NCI-H128 (cell line): ENCODE data around the gene TMEM222.

Experiments
- DNase-seq: peaks from one replicate; lab custom pipeline; 2025; ENCODE audit not compliant: unreplicated experiment; lab: John Stamatoyannopoulos, UW

The TMEM222 gene

GRCh38 chr1:27306071-27306470 is 15.9 kb upstream of the TMEM222 start:
- no peak for DNase-seq

- DNase-seq, result peak; percentile 46
Observed at GRCh38 chr1:27306892-27307761, 14.8 kb upstream of the TMEM222 start.

GRCh38 chr1:27307874-27308598 is 13.9 kb upstream of the TMEM222 start:
- no peak for DNase-seq

DNA sequence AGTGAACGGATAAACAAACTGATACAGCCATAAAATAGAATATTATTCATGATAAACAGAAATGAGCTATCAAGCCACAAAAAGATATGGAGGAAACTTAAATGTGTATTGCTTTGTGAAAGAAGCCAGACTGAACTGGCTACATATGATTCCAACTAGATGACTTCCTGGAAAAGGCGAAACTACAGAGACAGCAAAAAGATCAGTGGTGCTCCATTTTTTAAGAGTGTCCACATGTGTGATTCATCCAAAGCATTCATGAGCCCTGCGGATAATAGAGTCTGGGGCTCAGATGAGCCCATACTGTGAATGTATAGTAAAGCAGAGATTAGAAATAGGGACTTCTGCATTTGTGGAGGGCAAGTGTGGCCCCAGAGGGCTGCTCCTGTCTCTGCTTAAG is 7.8 kb upstream of the TMEM222 start:
- DNase-seq, result no peak

- DNase-seq, result no peak
Observed at GRCh38 chr1:27314737-27315136, 7.2 kb upstream of the TMEM222 start.

DNA sequence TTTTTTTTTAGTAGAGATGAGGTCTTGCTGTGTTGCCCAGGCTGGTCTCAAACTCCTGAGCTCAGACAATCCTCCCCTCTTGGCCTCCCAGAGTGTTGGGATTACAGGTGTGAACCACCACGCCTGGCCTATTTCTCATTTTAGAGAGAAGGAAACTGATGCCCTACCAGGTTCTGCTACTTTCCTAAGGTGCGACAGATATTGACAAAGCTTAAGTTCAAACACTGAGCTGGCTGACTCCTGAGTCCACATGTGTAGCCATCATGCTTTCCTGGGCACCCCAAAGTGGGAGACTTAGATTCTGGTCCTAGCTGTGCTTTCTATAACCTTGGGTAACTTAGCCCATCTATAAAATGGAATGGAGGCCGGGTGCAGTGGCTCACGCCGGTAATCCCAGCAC is 5.1 kb upstream of the TMEM222 start:
- no peak for DNase-seq

- no peak for DNase-seq
Observed at GRCh38 chr1:27318136-27318535, 3.8 kb upstream of the TMEM222 start.

DNA sequence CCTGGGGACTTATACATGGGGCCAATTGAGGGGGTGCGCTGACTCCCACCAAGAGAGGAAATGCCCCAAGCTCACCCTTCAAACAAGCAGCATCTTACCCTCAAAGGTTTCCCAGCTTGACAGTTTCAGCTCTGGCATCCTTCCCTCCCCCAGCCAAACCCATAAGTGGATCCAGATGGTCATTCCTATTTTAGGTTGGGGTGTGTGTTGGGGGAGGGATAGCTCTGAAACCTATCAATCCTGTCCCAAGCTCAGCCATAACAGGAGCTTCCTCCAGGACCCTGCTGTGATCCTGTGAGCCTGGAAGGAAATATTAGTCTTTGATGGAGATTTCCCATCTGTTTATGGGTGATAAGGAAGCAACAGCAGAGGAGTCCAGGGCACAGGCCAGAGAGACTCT is 3.4 kb upstream of the TMEM222 start:
- no peak for DNase-seq

GRCh38 chr1:27322569-27323240 is 742 bp downstream of the TMEM222 start:
- no peak for DNase-seq

DNA sequence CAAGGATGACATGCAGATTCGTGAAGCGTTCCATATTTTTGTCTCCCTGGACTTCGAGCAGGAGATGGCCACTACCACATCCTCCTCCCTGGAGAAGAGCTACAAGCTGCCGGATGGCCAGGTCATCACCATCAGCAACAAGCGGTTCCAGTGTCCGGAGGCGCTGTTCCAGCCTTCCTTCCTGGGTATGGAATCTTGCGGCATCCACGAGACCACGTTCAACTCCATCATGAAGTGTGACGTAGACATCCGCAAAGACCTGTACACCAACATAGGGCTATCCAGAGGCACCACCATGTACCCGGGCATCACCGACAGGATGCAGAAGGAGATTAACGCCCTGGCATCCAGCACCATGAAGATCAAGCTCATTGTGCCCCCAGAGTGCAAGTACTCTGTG is 3.3 kb downstream of the TMEM222 start:
- DNase-seq, result no peak

GRCh38 chr1:27327964-27328363 is 6.0 kb downstream of the TMEM222 start:
- no peak for DNase-seq

DNA sequence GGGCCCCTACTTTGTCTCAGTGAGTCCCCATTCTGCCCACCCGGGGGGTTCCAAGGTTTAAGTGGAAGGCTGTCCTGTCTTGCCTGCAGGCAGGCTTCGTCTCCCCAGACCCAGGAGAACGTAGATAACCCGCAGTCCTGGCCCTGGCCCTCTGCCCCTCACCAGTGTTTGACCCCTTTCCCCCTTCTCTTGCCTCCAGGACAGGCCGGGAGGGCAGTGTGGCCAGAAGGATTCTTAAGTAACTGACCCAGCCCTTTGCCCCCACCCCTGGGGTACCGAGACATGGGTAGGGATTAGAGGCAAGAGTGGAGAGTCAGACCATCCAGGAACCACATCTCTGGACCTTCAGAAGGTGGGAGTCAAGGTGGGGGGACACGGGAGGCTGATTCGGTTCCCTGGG is 8.8 kb downstream of the TMEM222 start:
- DNase-seq, result no peak

- no peak for DNase-seq
Observed at GRCh38 chr1:27331426-27331825, 9.5 kb downstream of the TMEM222 start.

- no peak for DNase-seq
Observed at GRCh38 chr1:27331922-27332321, 10.0 kb downstream of the TMEM222 start.

DNA sequence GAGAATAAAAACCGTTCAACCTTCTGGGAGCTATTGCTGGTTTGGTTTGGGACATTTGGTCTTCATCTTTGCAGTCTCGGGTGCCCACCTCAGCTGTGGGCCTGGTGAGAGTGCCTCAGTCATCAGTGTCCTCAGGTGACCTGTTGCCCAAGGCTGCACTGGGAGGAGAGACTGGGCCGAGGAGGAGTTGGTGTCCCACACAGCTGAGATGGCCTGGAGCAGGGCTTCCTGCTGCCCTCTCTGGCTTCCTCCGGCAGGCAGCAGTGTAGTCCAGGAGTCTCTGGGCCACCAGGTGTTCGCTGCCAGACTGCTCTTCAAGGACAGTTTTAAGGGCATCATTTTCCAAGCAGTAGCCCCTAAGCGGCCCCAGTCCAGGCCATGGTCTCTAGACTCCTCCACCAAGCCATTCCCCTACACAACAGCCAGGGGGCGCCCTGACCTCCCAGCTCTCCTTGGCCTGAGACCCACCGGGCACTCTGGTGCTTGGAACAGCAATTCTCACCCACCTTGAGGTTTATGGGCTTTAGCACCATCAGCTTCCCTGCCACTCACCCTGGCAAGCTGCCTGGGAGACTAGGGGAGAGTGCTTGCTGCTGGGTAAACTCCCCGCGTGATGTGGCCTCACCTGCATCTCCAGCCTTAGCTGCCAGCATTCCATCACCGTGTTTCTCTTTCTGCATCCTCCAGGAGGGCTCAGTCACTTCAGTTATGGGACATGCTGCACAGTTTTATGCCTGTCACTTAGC is 10.7 kb downstream of the TMEM222 start:
- peak; percentile 35 for DNase-seq

- no peak for DNase-seq
Observed at GRCh38 chr1:27333717-27334279, 11.8 kb downstream of the TMEM222 start.

- no peak for DNase-seq
Observed at GRCh38 chr1:27335506-27336422, 13.8 kb downstream of the TMEM222 start.

GRCh38 chr1:27336756-27337155 is 14.8 kb downstream of the TMEM222 start:
- DNase-seq, result no peak

- no peak for DNase-seq
Observed at GRCh38 chr1:27338751-27339150, 16.8 kb downstream of the TMEM222 start.

DNA sequence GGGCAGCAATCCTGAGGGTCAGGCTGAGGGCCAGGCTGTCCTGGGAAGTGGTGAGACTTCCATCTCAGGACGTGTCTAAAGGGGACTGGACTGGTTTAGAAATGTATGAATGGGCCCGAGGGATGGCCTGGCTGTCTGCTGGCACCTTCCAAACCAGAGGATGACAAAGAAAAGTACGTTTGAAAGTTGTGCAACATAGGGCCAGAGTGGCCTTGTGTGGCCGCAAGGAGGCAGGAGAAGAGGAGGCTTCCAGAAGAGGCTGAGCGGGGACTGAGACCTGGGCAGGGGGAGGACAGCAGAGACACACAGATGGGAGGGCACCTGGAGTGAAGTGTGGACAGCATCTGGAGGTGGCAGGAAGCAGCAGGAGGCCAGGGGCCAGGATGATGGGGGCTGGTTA is 17.2 kb downstream of the TMEM222 start:
- no peak for DNase-seq
